A549 (cell line): ENCODE data around the gene SLC22A9. TPM values are rescaled to one million over a fixed set of nuclear protein-coding genes. Genes with fewer than 3 reads are reported as not detected.

ENCODE experiments used
- polyA plus RNA-seq, 4 experiments: library from polyadenylated mRNA; depleted of rRNA in 3 of 4; stranded (reverse); fragments of >200 nt; fragmentation: RNase III in 1 of 4; extraction: RNeasy Plus Mini Kit Qiagen cat#74134 plus additional on column Dnase treatment in 1 of 4; gene quantifications; 2 replicates in 3 of 4; 3 replicates in 1 of 4; pipeline ENCODE4 v1.2.3, GENCODE V29; 2011 to 2017

The SLC22A9 gene
- polyA plus RNA-seq, 2 of the 4 experiments (the other 2 are of a cell fraction), result not detected

Other genes starting within 250 kb of the SLC22A9 start
- gene SLC22A24, start 225.6 kb upstream of the SLC22A9 start, polyA plus RNA-seq (2011; rRNA removed), result not detected in 2 replicates
- not detected in 3 replicates for gene SLC22A24, start 225.6 kb upstream of the SLC22A9 start, polyA plus RNA-seq (2017; fragmentation: RNase III; extraction: RNeasy Plus Mini Kit Qiagen cat#74134 plus additional on column Dnase treatment)
- gene SLC22A25, start 126.2 kb upstream of the SLC22A9 start, polyA plus RNA-seq (2011; rRNA removed), result not detected in 2 replicates
- not detected in 3 replicates for gene SLC22A25, start 126.2 kb upstream of the SLC22A9 start, polyA plus RNA-seq (2017; fragmentation: RNase III; extraction: RNeasy Plus Mini Kit Qiagen cat#74134 plus additional on column Dnase treatment)
- 0.12 and 0.25 TPM in 2 replicates for gene PLAAT5, start 121.4 kb downstream of the SLC22A9 start, polyA plus RNA-seq (2011; rRNA removed)
- gene PLAAT5, start 121.4 kb downstream of the SLC22A9 start, polyA plus RNA-seq (2017; fragmentation: RNase III; extraction: RNeasy Plus Mini Kit Qiagen cat#74134 plus additional on column Dnase treatment), result 0.04 to 0.08 TPM in 2 of 3 replicates, not detected in the other
- not detected in 2 replicates for gene LGALS12, start 136.3 kb downstream of the SLC22A9 start, polyA plus RNA-seq (2011; rRNA removed)
- gene LGALS12, start 136.3 kb downstream of the SLC22A9 start, polyA plus RNA-seq (2017; fragmentation: RNase III; extraction: RNeasy Plus Mini Kit Qiagen cat#74134 plus additional on column Dnase treatment), result not detected in 3 replicates
- gene PLAAT4, start 167.0 kb downstream of the SLC22A9 start, polyA plus RNA-seq (2011; rRNA removed), result 1.6 and 2.4 TPM in 2 replicates
- 0.74 to 1.8 TPM (median 1.4 TPM) in 3 replicates for gene PLAAT4, start 167.0 kb downstream of the SLC22A9 start, polyA plus RNA-seq (2017; fragmentation: RNase III; extraction: RNeasy Plus Mini Kit Qiagen cat#74134 plus additional on column Dnase treatment)
- gene PLAAT2, start 193.6 kb downstream of the SLC22A9 start, polyA plus RNA-seq (2011; rRNA removed), result 0.56 and 0.57 TPM in 2 replicates
- gene PLAAT2, start 193.6 kb downstream of the SLC22A9 start, polyA plus RNA-seq (2017; fragmentation: RNase III; extraction: RNeasy Plus Mini Kit Qiagen cat#74134 plus additional on column Dnase treatment), result 0.14 to 0.42 TPM (median 0.26 TPM) in 3 replicates
- 65.2 and 71.1 TPM in 2 replicates for gene PLAAT3, start 244.6 kb downstream of the SLC22A9 start, polyA plus RNA-seq (2011; rRNA removed)
- gene PLAAT3, start 244.6 kb downstream of the SLC22A9 start, polyA plus RNA-seq (2017; fragmentation: RNase III; extraction: RNeasy Plus Mini Kit Qiagen cat#74134 plus additional on column Dnase treatment), result 39.5 to 40.7 TPM (median 40.1 TPM) in 3 replicates